GM12874 (cell line): ENCODE measurements around the gene RMND5B.

Experiments used
- TF ChIP-seq, protein P1 (sequence below): IDR thresholded peaks from 2 replicates; pipeline ENCODE4 v1.5.1; 2011; ENCODE audit warnings: low read depth, mild to moderate bottlenecking, control low read depth, low read length, moderate library complexity; ENCODE audit not compliant: insufficient read depth

RMND5B gene

GRCh38 chr5:178108966-178109365 is 21.8 kb upstream of the RMND5B start:
- TF ChIP-seq, protein P1, sequence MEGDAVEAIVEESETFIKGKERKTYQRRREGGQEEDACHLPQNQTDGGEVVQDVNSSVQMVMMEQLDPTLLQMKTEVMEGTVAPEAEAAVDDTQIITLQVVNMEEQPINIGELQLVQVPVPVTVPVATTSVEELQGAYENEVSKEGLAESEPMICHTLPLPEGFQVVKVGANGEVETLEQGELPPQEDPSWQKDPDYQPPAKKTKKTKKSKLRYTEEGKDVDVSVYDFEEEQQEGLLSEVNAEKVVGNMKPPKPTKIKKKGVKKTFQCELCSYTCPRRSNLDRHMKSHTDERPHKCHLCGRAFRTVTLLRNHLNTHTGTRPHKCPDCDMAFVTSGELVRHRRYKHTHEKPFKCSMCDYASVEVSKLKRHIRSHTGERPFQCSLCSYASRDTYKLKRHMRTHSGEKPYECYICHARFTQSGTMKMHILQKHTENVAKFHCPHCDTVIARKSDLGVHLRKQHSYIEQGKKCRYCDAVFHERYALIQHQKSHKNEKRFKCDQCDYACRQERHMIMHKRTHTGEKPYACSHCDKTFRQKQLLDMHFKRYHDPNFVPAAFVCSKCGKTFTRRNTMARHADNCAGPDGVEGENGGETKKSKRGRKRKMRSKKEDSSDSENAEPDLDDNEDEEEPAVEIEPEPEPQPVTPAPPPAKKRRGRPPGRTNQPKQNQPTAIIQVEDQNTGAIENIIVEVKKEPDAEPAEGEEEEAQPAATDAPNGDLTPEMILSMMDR, result no peak

- TF ChIP-seq, protein P1, result no peak
Observed at GRCh38 chr5:178110511-178110910, 20.3 kb upstream of the RMND5B start.

- TF ChIP-seq, protein P1, result no peak
Observed at GRCh38 chr5:178111925-178112324, 18.9 kb upstream of the RMND5B start.

- TF ChIP-seq, protein P1, result no peak
Observed at GRCh38 chr5:178112545-178112944, 18.3 kb upstream of the RMND5B start.

DNA sequence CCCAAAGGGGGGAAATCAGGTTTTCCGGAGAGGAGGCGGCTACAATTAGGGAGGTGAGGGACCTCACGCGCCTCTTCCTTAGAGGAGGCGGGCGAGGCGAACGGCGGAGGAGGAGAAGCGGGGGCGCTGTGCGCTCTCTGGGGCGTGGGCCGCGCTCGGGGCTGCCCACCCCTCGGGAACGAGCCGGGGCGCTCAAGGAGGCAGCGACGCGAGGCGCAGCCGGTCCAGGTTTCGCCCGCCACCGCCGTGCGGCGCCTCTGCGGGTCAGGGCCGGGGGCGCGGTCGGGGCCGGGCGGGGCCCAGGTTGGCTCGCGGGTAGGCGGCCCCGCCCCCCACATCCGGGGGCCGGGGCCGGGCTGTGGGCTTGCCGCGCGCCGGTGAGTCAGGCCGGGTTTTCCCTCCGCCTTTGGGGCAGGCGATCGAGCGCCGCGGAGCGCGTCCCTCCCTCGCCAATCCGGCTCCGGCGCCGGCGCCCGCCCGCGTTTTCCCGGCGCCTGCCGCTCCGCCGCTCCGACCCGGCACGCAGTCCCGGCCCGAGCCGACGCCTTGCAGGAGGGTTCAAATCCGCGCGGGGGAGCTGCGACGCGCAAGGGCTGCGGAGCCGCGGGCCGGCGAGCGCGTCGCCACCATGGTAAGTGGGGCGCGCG is 17.6 kb upstream of the RMND5B start, which contains the start of gene N4BP3:
TSS of gene N4BP3 (plus strand) at position 392 of the 647 bp plus-strand sequence. CDS start 6,052 bp downstream, outside the sequence.
- TF ChIP-seq, protein P1, result peak; percentile 33

DNA sequence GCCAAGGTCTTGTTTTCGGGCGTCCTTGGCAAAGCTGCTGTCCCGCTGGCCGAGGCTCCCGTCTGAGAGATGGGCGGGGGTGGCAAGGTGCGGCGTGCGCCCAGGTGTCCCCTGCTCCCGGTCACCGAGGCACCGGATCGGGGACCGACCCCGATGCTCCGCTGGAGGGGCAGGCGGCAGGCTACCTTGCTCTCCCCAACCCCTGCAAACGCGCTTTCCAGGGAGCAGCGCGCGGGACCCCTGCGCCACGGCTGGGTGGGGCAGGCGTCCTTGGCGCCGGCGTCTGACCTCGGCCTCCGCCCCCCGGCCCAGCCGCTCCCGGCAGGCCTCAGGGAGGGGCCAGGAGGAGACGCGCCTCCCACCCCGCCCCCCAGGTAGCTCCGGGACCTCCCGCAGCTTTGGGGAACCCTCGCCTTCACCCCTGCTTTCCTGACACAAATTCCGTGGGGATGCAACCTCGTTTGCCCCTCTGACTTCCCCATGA is 16.9 kb upstream of the RMND5B start:
- TF ChIP-seq, protein P1, result no peak

- TF ChIP-seq, protein P1, result no peak
Observed at GRCh38 chr5:178114325-178115135, 16.3 kb upstream of the RMND5B start.
